KOPT-K1 (cell line): ENCODE data around the gene VWA3A.

Experiments
- H3K27ac ChIP-seq: fragments of 200-600 bp; sonication (generic); 2 replicates; pipeline ENCODE4 v1.5.1; 2016; ENCODE audit warnings: antibody characterized with exemption, mild to moderate bottlenecking, low read depth, low read length; ENCODE audit not compliant: poor library complexity, severe bottlenecking
- H3K36me3 ChIP-seq: fragments of 200-600 bp; sonication (generic); 2 replicates; pipeline ENCODE4 v1.5.1; 2017; ENCODE audit warnings: antibody characterized with exemption, mild to moderate bottlenecking, low read length, moderate library complexity; ENCODE audit not compliant: insufficient read depth
- H3K9me3 ChIP-seq: fragments of 200-600 bp; sonication (generic); 2 replicates; pipeline ENCODE4 v1.5.1; 2017; ENCODE audit warnings: antibody characterized with exemption, low read length, mild to moderate bottlenecking; ENCODE audit not compliant: insufficient read depth, poor library complexity, severe bottlenecking

Gene VWA3A

GRCh38 chr16:22174642-22175041 is 82.3 kb downstream of the VWA3A start:
- no peaks in the 10 kb centered on the region for H3K9me3 ChIP-seq
- H3K36me3 ChIP-seq, result no peaks in the 10 kb centered on the region
- no peak overlapping the region for H3K27ac ChIP-seq

GRCh38 chr16:22177968-22178930 is 85.9 kb downstream of the VWA3A start:
- Histone ChIP-seq H3K36me3 (no peaks in the 10 kb centered on the region), H3K27ac (no peak overlapping the region), H3K9me3 (no peaks in the 10 kb centered on the region)

DNA sequence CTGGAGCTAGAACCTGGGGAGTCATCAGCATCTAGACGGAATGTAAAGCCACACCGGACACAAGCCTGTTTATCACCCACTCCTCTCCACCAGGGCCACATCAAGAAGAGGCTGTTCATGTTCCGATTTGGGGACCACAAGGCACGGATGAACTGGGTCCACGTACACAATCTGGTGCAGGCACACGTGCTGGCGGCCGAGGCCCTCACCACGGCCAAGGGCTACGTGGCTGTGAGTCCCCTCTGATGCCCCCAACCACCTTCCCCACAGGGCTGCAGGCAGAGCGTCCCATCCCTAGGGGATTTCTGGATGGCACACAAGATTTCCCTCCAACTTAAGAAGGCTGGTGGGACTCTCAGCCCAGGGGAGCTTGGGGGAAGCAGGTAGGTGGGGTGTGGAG is 89.1 kb downstream of the VWA3A start:
- H3K27ac ChIP-seq, result no peak overlapping the region
- no peaks in the 10 kb centered on the region for H3K36me3 ChIP-seq
- no peaks in the 10 kb centered on the region for H3K9me3 ChIP-seq

- no peaks in the 10 kb centered on the region for H3K36me3 ChIP-seq
- H3K27ac ChIP-seq, result no peak overlapping the region
- H3K9me3 ChIP-seq, result no peaks in the 10 kb centered on the region
Measured at GRCh38 chr16:22181843-22182242, 89.5 kb downstream of the VWA3A start.

DNA sequence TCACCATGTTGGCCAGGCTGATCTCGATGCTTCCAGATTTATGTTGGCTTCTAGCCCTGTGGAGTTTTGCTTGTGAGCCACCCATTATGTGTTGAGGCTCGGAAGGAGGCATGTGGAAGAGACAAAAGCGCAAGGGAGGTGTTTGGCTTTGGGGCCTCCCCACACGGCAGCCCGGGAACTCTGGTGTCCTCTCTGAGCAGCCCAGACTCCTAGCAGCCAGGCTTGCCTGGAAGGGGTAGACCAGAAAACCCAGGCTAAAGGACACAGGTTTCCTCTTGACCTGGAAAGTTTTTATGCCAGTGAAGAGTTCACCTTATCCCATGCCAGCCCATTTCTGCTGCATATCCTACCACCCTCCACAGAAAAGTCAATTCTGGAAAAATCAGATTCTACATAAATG is 91.0 kb downstream of the VWA3A start:
- no peak overlapping the region for H3K27ac ChIP-seq

DNA sequence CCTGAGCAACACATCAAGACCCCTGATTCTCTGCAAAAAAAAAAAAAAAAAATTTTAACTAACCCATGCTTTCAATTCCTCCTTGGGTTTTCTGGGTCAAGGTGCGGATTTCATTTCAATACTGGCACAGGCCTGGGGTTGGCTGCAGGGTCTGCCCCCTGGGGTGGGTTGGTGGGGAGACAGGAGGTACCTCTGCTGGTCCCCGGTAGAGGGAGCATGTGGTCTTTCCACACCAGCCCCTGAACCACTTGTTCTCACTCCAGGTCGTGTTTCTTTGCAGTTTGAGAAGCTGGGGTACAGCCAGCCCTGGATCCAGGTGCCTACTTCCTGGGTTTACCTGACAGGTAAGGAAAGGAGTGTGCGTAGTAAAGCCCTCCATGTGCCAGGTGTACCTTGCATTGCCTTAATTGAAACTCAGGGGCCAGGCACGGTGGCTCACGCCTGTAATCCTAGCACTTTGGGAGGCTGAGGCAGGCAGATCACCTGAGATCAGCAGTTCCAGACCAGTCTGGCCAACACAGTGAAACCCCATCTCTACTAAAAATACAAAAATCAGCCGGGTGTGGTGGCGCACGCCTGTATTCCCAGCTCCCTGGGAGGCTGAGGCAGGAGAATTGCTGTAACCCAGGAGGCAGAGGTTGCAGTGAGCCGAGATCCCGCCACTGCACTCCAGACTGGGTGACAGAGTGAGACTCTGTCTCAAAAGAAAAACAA is 91.7 kb downstream of the VWA3A start:
- no peaks in the 10 kb centered on the region for H3K36me3 ChIP-seq
- no peak overlapping the region for H3K27ac ChIP-seq
- no peaks in the 10 kb centered on the region for H3K9me3 ChIP-seq

More for the DNA sequence above, 91.0 kb downstream of the VWA3A start:
- no peaks in the 10 kb centered on the region for H3K9me3 ChIP-seq
- no peaks in the 10 kb centered on the region for H3K36me3 ChIP-seq

DNA sequence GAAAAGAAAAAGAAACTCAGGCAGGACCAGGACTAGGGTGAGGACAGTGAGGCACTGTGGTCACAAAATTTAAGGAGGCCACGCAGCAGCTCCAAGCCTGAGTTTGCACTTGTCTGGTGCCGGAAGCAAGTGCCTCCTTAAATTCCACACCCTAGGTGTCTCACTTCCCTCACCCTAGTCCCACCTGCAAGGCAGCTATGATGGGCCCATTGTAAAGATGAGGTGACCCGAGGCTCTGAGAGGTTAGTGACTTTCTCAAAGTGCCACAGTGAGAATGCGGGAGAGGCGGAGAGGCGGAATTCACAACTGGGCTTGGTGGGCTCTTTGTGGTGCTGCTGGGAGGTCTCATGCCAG is 92.3 kb downstream of the VWA3A start:
- Histone ChIP-seq H3K27ac (no peak overlapping the region), H3K9me3 (no peaks in the 10 kb centered on the region), H3K36me3 (no peaks in the 10 kb centered on the region)

DNA sequence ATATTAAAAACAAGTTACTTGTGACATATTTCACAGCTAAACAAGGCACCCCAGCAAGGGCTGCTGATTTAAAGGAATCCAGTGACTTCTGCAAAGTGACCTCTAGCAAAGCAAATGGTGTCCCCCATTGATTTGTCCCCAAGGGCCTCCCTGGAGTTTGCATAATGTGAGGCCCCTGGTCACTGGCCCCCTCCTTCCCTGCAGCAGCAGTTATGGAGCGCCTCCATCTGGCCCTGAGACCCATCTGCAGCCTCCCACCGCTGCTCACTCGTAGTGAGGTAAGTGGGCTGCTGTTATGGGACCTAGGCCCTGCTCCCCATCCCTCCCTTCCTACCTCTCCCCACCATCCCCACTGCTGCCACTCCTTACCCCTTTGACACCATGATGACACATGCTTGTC is 94.2 kb downstream of the VWA3A start:
- H3K27ac ChIP-seq, result no peak overlapping the region
- H3K9me3 ChIP-seq, result no peaks in the 10 kb centered on the region
- no peaks in the 10 kb centered on the region for H3K36me3 ChIP-seq

DNA sequence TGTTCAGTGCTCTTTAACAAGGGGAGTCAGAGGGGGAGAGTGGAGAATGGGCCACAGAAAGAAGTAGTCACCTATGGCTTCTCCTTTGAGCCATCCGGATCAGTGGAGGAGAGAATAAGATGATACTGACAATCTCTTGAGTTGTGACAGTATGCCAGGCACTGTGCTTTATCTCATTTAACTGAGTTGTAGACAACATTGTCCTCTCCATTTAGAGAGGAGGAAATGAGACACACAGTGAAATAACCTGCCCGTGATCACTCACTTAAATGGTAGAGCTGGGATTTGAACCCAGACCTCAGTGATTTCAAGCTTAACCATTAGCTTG is 95.9 kb downstream of the VWA3A start:
- Histone ChIP-seq H3K36me3 (no peaks in the 10 kb centered on the region), H3K9me3 (no peaks in the 10 kb centered on the region), H3K27ac (no peak overlapping the region)

DNA sequence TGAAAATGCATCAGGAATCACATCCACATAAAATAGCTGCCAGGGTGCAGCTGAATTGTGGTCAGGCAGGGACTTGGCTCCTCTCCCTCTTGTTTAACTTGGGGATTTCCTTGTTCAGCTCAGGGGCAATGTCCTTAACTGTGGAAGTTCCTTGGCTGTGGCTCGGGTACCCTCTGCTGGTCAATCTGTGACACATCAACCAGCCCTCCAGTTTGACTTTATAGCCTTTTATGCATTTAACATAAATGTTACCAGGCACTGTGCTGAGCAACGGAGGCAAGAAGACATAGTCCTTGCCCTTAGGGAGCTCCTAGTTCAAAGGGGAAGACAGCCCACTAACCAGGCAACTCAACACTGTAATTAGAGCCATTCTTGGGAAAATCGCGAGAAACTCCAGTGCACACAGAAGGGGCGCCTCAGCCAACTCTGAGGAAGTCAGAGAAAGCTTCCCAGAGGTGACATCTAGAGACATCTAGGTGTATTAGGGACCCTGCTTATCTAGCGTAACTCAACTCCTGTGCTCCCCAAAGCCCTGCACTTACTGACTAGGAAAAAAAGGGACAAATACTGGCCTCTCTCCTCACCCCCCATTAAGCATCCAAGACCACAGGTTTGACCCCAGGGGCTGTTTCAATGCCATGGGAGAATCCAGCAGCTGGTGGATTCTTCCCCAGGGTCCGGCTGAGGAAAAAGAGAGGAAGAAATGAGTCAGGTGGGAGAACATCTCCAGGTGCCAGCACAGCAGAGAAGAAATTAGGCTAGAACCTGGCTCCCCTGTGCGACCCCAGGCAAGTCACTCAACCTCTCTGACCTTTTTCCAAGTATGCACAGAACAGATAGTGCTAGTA is 96.5 kb downstream of the VWA3A start:
- Histone ChIP-seq H3K36me3 (no peaks in the 10 kb centered on the region), H3K9me3 (no peaks in the 10 kb centered on the region), H3K27ac (peak overlapping the region; percentile 54)

DNA sequence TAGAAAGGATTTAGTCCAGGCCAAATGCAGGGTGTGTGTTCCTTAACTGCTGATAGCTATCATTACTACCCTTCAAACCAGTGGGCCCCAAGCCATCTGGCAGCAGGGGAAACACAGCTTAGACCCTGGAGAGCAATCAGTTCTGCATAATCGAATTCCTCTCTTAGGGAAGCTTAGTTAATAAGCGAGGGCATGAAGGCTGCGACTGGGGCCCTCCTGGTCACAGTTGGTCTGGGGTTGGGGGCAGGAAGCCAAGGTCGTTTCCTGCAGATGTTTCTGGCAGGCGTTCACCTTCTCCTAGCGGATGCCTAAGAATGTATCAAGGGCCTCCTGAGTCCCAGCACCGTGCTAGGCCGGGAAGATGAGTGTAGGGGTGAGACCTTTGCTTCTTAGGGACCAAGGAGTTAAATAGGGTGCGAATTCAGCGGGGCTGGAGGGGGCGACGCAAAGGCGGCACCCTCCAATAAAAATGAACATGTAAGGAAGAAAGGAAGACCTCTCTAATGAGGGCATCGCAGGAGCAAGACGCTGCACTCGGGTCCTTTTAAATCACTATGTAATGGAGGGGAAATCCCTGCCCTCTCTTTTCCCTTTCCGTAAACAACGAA is 97.2 kb downstream of the VWA3A start:
- Histone ChIP-seq H3K36me3 (no peaks in the 10 kb centered on the region), H3K9me3 (no peaks in the 10 kb centered on the region), H3K27ac (peak overlapping the region; percentile 54)

DNA sequence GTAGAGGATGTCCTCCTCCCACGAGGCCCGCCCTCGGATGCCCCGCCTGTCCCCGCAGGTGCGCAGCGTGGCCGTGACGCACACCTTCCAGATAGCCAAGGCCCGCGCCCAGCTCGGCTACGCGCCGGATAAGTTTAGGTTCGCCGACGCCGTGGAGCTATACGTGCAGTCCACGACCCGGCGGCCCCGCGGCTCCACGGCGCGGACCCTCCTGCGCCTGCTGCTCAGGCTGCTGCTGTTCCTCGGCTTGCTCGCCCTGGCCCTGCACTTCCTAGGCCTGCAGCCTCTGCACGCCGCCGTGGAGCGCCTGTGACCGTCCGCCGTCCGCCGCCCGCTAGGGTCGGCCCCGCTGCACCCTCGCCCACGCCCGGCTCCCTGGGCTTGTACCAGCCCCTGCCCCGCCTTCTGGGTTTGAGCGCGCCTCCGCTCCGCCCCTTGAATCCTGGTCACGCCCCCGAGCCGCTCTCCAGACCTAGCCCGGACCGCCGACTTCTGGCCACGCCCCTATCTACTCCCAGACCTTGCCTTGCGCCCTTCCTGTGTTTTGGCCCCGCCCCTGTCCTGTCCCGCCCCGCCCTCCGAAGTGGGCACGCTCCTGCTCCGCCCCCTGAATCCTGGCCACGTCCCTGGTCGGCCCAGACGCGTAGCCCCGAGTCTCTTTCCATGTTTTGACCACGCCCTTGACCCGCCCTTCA is 97.9 kb downstream of the VWA3A start:
- Histone ChIP-seq H3K27ac (peak overlapping the region; percentile 54), H3K36me3 (no peaks in the 10 kb centered on the region), H3K9me3 (no peaks in the 10 kb centered on the region)

GRCh38 chr16:22190776-22191531 is 98.6 kb downstream of the VWA3A start:
- no peaks in the 10 kb centered on the region for H3K9me3 ChIP-seq
- H3K36me3 ChIP-seq, result no peaks in the 10 kb centered on the region
- H3K27ac ChIP-seq, result peak overlapping the region; percentile 54
